Measurements from ENCODE around the gene MAMDC2.

The MAMDC2 gene, protein sequence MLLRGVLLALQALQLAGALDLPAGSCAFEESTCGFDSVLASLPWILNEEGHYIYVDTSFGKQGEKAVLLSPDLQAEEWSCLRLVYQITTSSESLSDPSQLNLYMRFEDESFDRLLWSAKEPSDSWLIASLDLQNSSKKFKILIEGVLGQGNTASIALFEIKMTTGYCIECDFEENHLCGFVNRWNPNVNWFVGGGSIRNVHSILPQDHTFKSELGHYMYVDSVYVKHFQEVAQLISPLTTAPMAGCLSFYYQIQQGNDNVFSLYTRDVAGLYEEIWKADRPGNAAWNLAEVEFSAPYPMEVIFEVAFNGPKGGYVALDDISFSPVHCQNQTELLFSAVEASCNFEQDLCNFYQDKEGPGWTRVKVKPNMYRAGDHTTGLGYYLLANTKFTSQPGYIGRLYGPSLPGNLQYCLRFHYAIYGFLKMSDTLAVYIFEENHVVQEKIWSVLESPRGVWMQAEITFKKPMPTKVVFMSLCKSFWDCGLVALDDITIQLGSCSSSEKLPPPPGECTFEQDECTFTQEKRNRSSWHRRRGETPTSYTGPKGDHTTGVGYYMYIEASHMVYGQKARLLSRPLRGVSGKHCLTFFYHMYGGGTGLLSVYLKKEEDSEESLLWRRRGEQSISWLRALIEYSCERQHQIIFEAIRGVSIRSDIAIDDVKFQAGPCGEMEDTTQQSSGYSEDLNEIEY

DNA sequence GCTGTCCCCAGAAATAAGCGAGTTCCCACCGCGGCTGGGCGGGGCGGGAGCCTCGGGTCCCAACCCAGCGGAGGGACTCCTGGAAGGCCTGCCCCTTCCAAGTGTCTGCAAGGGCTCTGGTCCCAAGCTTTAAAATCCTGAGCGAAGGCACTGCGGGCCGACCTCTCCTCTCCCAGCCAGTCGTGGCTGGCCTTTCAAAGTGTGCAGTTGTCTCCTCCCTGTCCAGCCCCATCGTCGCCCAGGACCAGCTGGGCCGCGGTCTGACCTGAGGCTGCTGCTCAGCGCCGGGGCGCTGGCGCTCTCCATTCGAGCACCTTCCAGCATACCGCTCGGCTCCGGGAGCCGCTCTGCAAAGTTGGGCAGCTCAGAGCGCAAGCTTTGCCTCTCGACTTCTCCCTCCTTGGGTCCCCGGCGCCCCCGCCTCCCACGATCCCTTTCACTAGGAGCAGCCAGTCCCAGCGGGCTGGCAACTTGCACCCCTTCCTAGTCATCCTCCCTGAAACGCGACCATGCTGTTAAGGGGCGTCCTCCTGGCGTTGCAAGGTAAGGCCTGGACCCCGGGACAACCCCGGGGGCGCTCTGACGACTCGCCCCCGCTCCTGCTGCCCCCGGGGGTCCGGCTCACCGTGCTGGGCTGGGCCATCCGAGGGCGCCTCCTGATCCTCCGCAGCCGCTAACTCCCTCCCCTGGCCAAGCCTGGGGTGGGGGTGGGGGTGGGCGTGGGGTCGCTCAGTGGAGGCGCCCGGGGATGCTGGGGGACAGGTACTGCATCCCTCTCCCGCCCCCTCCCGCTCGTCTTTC is at the start of gene MAMDC2:
Gene MAMDC2 (plus strand): TSS at position 160 of the 801 bp plus-strand sequence. CDS start 350 bp downstream, at position 510.
- DNase-seq = no peak

DNA sequence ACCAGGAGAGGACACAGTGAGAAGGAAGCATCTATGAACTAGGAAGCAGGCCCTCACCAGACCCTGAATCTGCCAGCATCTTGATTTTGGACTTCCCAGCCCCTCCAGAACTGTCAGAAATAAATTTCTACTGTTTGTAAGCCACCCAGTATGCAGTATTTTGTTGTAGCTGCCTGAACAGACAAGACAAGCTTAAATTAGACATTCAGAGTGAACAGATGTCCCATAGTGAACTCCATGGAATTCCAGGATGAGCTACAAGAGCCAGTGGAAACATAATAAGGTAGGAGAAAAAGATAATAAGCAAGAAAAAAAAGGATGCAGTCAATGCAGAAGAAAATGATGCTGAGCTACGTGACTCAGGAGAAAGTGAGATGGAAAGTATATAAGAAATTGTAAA is 47.8 kb upstream of the MAMDC2 start:
- no peak for DNase-seq

DNA sequence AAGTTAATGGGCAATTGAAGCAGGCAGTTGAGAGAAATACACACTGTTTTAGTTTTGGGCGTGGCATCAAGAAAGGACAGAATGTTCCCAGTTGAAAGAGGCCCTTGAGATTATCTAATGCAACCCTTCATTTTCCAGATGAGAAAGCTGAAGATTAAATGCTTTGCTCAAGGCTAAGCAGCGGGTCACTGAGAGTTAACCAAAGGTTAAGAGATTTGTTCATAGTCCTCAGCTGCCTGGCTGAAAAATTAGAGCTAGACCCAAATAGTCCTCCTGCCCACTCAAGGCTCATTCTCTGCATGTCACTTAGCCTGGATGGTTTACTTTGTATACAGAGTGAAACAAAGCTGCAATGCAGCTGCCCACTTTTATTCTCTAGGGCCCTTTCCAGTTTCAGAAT is 46.7 kb upstream of the MAMDC2 start:
- DNase-seq = no peak

DNA sequence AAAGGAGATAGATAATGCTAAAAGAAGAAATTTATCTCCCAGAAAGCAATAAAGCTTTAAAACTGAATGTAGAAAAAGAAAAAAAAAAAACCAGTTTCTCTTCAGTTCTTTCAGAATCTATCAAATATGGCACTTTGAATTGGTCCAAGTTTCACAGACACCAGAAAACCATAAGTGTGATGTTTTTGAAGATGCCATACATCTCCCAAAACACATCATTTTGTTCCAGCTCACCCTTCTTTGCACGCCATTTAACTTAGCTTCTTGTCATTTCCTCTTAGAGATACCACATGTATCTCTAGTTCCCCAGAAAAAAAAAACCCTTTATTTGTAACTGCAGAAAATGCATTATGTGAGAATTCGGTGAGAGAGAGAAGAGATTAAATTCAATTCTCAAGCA is 46.1 kb upstream of the MAMDC2 start:
- no peak for DNase-seq

DNA sequence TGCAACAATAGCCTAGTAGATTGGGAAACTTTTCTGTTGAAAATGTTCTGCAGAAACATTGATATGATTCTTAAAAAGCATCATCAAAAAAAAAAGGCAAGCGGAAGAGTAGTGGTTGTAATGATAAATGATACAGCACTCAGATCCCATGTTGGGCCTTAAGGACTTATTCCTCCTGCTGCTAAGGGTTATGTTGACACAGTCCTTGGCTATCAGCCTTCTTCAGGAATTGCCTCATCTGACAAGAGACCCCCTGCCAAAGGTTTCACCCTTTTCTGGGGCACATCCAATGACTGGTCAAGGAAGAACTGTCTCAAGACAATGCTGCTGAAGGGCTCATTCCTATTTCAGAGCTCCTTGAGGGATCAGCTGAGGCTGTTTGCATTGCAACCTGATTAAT is 44.3 kb upstream of the MAMDC2 start:
- no peak for DNase-seq

DNA sequence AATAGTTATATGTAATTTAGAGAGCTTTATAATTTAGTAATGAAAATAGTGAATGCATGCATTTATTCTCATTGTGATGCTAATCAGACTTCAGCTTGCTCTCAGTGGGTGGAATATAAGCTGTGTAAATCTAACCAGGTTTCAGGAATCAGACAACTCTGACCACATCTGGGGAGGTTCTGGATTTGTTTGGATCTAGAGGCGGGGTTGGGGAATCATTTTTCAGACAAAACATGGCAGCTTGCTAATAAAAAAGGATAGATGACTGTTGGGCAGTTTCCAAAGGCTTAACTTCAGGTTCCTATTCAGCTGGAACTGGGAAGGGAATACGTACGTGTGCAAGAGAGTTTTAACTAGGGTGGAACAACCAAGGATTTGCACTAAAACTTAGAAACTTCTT is 43.2 kb upstream of the MAMDC2 start:
- DNase-seq = no peak

DNA sequence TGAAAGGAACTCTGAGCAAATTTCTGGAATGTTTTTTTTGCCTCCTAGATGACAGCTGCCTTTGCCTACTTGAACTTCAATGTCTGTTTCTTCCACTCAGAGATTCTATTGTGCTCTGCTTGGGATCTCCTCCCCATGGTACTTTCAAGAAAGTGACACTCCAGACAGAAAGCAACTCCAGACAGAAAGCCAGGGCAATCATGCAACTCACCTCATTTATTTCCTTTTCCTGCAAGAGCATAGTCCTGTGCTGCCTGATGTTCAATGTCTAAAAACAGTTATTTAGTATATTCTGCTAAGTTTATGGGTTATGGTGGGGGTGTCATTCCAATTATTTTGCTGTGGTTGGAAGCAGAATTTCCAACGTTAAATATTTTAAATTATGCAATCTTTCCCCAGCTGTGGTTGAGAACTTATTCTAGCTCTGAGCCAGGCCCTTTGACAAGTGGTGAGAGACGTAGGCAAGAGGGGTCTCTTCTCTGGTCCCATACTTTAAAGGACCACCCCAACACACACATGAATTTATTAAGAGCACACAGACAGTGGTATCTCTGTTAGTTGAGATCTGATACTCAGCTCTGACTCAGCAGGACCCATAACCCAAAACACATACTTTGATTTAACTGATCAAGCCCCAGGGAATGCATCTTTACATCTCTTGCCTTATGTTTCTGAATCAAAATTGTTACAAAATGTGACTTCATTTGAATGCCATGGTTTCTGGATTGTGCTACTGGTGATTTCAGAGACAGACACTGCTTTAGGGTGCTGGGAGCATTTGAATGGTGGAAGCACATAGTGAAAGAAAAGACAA is 39.5 kb upstream of the MAMDC2 start:
- no peak for DNase-seq

DNA sequence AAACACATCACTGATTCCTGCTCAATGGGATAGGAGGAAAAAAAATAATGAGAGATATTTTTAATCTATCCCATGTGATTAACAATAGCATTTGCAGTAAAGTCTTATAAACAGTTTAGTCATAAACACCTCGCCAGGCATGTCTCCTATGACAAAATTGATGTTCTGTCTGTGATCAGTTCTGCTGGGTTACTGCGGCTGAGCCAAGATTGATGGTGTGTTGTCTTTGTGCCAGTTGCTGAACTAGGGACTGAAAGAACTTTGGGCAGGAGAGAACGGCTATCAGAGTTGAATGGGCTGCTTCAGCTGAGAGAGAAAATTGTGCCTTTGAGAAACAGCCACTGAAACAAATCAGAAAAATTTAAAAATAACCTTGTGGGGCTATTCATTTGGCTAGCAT is 37.3 kb upstream of the MAMDC2 start:
- no peak for DNase-seq

DNA sequence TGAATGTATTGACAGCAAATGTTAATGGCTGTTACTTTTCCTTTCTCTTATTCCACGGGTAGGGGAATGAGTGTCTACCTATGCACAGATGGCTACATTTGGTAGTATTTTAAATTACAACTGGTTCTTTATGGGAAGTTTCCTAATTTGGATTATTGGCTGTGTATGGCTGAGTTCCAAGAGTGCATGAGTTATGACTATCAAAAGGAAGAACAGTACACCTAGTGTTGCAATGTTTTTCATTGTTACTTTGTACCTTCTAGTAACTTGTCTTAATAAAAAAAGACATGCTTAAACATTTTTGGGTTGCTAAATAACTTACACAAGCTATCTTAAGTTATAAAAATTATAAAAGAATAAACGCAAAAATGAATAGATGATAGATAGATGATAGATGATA is 35.8 kb upstream of the MAMDC2 start:
- DNase-seq = no peak

DNA sequence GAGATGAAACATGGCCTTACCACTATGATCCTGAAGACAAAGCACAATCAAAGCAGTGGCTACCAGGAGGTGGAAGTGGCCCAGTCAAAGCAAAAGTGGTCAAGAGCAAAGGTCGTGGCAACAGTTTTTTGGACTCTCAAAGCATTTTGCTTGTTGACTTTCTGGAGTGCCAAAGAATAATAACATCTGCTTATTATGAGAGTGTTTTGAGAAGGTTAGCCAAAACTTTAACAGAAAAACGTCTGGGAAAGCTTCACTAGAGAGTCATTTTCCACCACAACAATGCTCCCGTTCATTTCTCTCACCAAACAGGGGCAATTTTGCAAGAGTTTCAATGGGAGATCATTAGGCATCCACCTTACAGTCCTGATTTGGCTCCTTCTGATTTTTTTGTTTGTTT is 33.6 kb upstream of the MAMDC2 start:
- DNase-seq = no peak

DNA sequence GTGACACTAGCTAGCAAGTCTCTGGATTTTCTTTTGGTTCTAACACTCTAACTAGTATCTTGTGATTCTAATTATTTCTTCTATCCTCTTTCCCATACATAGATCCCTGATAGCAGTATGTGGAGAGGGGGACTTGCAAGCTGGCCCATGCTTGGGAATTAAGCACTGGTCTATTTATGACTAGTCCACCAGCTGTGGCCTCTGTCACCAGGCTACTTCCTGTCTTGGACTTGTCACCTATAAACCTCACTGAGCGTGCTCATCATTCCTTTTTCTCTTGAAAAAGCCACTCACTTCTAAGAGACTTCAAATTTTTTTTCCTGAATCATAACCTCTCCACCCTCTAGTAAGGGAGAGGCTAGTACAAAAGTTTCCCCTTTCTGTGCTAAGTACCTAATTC is 32.3 kb upstream of the MAMDC2 start:
- no peak for DNase-seq

DNA sequence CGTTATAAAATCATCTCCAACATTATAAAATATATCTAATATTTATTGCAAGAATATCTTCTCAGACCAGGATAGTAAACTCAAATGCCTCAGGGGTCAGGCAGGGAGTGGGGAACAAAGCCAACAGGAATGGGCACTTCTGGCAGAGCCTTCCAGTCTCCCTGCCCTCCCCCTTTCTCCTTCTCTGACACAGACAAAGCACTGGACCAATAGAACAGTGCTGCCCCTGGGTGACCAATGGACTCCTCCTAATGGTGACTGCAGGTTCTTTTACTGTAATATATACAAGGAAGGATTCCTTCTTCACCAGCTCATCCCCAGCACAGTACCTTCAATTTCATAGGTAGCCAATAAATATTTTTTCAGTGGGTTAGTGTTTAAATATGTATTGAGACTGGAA is 31.1 kb upstream of the MAMDC2 start:
- DNase-seq = no peak

DNA sequence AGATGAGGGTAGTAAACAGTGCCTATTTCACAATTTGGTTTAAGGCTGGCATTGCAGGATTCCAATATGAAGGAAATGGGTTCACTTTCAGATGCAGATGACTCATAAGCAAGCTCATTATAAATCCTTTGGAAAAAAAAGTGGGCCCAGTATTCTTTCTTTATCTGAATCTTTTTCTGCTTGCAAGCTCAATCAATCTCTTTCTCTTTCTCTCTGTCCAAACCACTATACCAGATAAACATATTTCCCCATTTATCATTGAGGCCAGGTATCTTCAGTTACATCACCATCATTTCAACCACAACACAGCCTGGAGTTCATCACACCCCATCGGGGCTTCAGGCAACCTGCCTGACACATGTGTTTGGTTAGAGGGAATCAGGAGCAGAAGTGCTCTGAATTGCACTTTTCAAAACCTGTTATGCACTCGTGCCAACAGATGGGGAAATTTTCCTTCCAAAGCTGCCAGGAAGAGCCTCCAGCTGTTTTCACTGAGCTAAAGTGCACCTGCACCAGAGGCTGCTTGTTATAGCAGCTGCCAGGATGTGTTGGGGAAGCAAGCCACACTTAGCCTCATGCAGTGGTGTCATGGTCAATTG is 30.0 kb upstream of the MAMDC2 start:
- no peak for DNase-seq

DNA sequence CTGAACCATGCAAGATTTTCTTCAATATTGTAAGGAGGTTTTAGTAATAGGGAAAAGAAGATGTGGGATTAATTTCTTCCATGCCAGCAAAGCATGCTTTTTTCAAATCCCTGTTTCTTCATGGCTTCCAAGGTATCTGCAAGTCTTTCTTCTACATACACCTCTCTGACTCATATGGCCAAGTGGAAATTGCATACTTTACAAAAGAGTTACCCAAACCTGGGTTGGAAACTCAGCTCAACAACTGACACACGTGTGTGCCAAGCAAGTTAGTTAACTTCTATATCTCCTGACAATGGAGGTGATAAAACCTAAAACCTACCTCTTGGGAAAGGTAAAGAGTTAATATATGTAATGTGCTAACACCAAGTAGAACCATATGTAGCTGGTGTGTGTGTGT is 28.5 kb upstream of the MAMDC2 start:
- DNase-seq = no peak

DNA sequence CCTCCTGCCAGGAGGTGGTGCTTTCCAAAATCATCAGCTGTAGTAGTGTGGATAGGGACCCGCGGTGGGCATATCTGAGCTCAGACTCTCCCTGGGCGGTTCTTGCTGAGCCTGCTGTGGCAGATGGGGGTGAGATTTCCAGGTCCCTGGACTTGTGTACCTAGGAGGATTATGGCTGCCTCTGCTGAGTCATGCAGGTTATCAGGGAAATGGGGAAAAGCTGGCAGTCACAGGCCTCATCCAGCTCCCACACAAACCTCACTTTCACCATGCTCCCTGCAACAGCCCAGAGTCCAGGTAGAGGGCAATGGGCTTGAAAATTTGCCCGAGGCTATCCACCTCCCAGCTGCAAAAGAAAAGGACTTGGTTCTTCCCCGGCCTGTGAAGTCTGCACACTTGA is 23.4 kb upstream of the MAMDC2 start:
- DNase-seq = no peak

DNA sequence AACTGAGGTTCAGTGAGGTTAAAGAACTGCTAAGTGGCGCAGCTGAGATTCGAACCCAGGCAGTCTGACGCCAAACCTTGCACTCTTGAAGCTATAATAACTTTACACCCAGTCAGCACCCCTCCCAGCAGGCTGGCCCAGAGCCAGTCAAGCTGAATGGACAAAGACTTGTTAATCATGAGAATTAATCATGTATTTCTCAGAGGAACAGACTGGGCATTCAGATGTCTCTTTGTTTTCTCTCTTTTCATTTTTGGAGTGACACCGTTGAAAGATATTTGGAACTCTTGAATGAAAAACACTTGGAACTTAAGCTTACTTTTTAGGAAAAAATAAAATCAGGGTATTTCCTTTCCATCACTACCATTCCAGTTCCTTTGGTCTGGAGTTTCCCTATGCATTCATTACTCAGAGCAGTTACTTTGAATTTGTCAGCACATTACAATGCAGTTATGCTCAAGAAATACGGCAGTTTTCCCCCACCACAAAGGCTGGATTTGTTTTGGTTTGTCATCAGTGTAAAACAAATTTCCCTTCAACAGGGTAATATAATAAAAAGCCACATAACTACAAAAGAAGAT is 22.6 kb upstream of the MAMDC2 start:
- no peak for DNase-seq

DNA sequence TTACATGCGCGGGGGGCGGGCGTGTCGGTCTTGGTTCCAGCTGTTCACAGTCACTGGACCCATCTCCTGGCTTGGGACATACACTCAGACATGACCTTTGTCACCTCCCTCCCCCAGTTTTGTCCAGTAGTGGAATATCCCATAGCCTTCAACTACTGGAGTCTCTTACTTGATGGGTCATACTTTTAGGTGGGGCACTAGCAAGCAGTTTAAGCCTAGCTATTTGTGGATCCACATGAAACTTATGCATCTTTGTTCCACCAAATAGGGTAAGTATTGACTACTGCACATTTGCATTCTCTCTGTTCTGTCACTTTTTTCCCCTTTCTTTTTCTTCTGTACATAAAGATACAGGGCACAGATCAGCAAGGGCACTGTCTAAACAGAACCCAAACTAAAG is 15.4 kb upstream of the MAMDC2 start:
- no peak for DNase-seq

DNA sequence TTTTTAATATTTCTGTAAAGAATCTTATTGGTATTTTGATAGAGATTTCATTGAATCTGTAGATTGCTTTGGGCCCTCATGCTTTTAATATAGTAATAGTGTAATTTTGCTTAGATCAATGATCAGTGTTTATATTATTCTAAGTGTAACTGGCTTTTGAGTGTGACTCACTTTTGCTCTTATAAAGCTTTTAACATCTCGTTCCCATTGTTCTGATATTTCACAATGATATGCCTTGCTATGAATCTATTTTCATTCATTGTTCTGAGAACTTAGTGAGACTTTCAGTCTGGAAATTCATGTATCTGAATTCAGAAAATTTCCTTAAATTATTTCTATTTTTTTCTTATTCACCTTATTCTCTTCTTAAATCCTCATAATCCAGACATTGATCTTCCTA is 13.5 kb upstream of the MAMDC2 start:
- no peak for DNase-seq

DNA sequence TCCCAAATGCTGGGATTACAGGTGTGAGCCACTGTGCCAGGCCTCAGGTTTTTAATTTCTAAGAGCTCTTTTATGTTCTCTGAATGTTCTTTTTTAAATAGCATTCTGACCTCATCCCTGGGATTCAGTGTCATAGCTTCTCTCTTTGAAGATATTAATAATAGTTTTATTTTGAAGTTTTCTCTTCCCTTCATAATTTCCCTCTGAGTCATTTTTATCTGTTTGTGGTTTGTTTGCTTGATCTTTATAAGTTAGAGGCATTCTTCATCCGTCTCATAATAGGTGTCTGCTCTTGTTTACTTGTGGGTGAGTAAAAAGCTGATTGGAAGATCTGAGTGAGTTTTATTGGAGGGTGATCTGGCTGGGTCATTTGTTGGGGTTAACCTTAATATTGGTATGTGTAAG is 12.5 kb upstream of the MAMDC2 start:
- DNase-seq = no peak

DNA sequence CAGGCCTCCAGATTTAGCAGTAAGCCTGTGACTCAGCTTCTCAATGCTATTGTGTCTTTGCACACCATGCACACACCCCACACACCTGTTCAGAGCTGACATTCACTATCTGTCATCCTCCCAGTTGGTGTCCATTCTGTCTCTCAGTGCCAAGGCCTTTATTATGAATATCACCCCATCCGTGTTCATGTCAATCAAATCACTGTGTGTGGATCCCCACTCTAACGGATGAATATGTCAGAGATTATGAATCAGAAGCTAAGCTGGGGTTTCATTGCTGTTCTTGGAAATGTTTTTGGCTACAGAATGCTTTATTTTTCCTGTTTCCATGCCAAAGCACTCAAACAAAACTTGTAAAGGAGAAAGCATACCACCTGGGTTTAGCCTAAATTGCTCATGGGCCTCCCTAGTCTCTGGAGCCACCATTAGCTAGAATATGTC is 9.4 kb upstream of the MAMDC2 start:
- no peak for DNase-seq

DNA sequence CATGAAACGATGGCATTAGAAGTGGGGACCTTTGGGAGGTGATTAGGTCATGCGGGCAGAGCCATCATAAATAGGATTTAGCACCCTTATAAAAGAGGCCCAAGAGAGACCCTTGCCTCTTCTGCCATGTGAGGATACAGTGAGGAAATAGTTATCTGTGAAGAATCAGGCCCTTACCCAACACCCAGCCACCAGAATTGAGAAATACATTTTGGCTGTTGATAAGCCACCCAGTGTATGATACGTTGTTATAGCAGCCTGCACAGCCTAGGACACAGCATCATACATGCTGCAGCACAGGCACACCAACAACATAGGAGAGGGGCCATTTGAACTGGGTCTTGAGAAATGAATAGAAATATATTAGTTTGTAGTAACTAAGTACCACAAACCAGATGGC is 8.0 kb upstream of the MAMDC2 start:
- DNase-seq = no peak

DNA sequence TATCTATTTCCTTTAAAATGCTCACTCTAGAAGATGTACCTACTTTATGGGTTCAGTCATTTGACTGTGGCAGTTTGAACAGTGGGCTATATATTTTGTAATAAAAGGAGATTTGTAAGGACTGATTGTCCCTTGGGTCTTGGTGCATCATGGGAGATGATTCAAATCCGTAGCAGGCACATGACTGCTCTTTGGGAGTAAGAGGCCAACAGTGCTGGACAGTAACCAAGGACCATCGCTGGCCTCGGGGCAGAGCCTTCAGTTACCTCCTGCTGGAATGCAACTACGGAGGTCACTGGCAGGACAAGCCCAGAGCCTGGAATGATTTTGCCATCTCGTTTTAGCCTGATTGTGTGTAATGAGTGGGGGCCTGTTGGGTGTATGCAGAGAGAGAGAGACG is 7.0 kb upstream of the MAMDC2 start:
- no peak for DNase-seq

Data from activated CD4-positive, CD25-positive, alpha-beta regulatory T cell (primary cell).